Panc1 (cell line): ENCODE data around the gene ISM1. TPM values are rescaled to one million over a fixed set of nuclear protein-coding genes. Genes with fewer than 3 reads are reported as not detected.

Experiments
- ATAC-seq: fragments of 200-7000 bp; cut with Tn5 transposase; 2 replicates; pipeline ENCODE4 v1.9.1; 2020; ENCODE audit warnings: mild to moderate bottlenecking, moderate library complexity
- BruUV-seq: library from RNA; stranded (reverse); fragments of 400-500 nt; replicated peaks from 2 replicates; lab custom pipeline; 2021; lab: Mats Ljungman, UMichigan
- CTCF ChIA-PET: fragments of 300-600 bp; sonication (Branson Sonifier 250); formaldehyde crosslinking; loops from one replicate; lab custom pipeline; 2022; ENCODE audit warnings: antibody characterized with exemption; lab: Charles Lee
- POLR2A ChIA-PET: fragments of 300-600 bp; sonication (Branson Sonifier 250); formaldehyde crosslinking; loops from one replicate; lab custom pipeline; 2022; ENCODE audit warnings: antibody characterized with exemption; lab: Charles Lee
- DNase-seq: peaks from one replicate; pipeline ENCODE4 v3.0.0-alpha.2; 2010; ENCODE audit warnings: low read depth, low spot score
- H3K27ac ChIP-seq: 2 replicates; pipeline ENCODE4 v1.5.1; 2011; ENCODE audit warnings: mild to moderate bottlenecking, low read length, inconsistent platforms
- H3K27me3 ChIP-seq: fragments of 200-500 bp; sonication (Bioruptor generic); 2 replicates; pipeline ENCODE4 v1.6.0; 2014; ENCODE audit warnings: low read length, inconsistent platforms; ENCODE audit not compliant: control insufficient read depth, insufficient read depth
- H3K36me3 ChIP-seq: fragments of 200-500 bp; sonication (Bioruptor generic); 2 replicates; pipeline ENCODE4 v1.5.1; 2014; ENCODE audit warnings: inconsistent platforms, mild to moderate bottlenecking, low read length, moderate library complexity; ENCODE audit not compliant: control insufficient read depth, insufficient read depth
- H3K4me1 ChIP-seq: 2 replicates; pipeline ENCODE4 v1.5.1; 2011; ENCODE audit warnings: inconsistent platforms, mild to moderate bottlenecking, low read length, moderate library complexity; ENCODE audit not compliant: control insufficient read depth, insufficient read depth
- H3K4me3 ChIP-seq, 2 experiments: 2 replicates each; pipeline ENCODE4 v1.5.1; 2011 to 2012; ENCODE audit warnings: low read depth in 2 of 2, low read length in 2 of 2, mild to moderate bottlenecking in 2 of 2, inconsistent platforms in 1 of 2, moderate library complexity in 1 of 2
- H3K9me3 ChIP-seq: fragments of 200-500 bp; sonication (Bioruptor generic); 2 replicates; pipeline ENCODE4 v1.5.1; 2014; ENCODE audit warnings: low read depth, mild to moderate bottlenecking, inconsistent platforms, low read length, moderate library complexity; ENCODE audit not compliant: control insufficient read depth, insufficient read depth
- CTCF ChIP-seq: fragments of 450-650 bp; IDR thresholded peaks from 2 replicates; pipeline ENCODE4 v1.5.1; 2017; ENCODE audit warnings: mild to moderate bottlenecking
- POLR2AphosphoS5 ChIP-seq: IDR thresholded peaks from 2 replicates; pipeline ENCODE4 v1.6.1; 2012; ENCODE audit warnings: mild to moderate bottlenecking, low read depth, low read length, moderate library complexity
- REST ChIP-seq, 2 experiments: IDR thresholded peaks; 2 replicates each; pipeline ENCODE4 v1.6.1; 2011 to 2012; ENCODE audit warnings: low read depth in 2 of 2, control low read depth in 1 of 2, low read length in 1 of 2, mild to moderate bottlenecking in 1 of 2, moderate library complexity in 1 of 2; ENCODE audit not compliant: insufficient read depth in 1 of 2
- SIN3A ChIP-seq: IDR thresholded peaks from 2 replicates; pipeline ENCODE4 v1.6.1; 2012; ENCODE audit warnings: low read depth, mild to moderate bottlenecking, low read length, moderate library complexity, borderline replicate concordance; ENCODE audit not compliant: insufficient read depth
- TCF7L2 ChIP-seq: IDR thresholded peaks from 2 replicates; pipeline ENCODE4 v1.6.1; 2011; ENCODE audit warnings: mild to moderate bottlenecking, low read depth, low read length, inconsistent platforms
- in situ Hi-C: cut with HindIII; loops from 2 replicates; pipeline ENCODE4 v1.10.0; 2016; ENCODE audit warnings: low sequenced_read_pairs, low pct_unique_long_range_greater_than_20kb
- intact Hi-C: fragments of 100-400 bp; cut with micrococcal nuclease; formaldehyde crosslinking; loops from one replicate; pipeline ENCODE4 v1.10.0; 2022; ENCODE audit not compliant: unreplicated experiment
- total RNA-seq: library from RNA; stranded (reverse); gene quantifications from one replicate; pipeline ENCODE4 v1.2.1, GENCODE V29; 2021; ENCODE audit not compliant: unreplicated experiment

Gene ISM1
- total RNA-seq, 1 experiment from 2014 or later: not detected

- DNase-seq (no peak), ATAC-seq (no peak)
- H3K9me3 ChIP-seq: no peaks in the 10 kb centered on the region
- H3K36me3 ChIP-seq: no peaks in the 10 kb centered on the region
- H3K4me3 ChIP-seq: no peak overlapping the region
- no peaks in the 10 kb centered on the region; the same call in none of the 2 replicates for H3K27me3 ChIP-seq
- no peaks in the 10 kb centered on the region for H3K4me1 ChIP-seq
- ChIA-PET POLR2A (interaction anchor here (0.7 kb wide), 1 partner anchor 154 kb away, joined by 10 read pairs; no protein-coding TSS in a partner anchor), CTCF (no interaction called here)
- intact Hi-C loops: no loop called here
- in situ Hi-C loops: no loop called here
- TF ChIP-seq SIN3A (no peak), POLR2AphosphoS5 (no peak), CTCF (no peak), TCF7L2 (no peak), REST (IDR thresholded peaks at IDR 0.05; ENCODE audit: insufficient read depth in 1 of 2, low read depth in 2 of 2, low read length in 1 of 2) (no peak)
- BruUV-seq: no TSS peak
- no peak overlapping the region for H3K27ac ChIP-seq
Measured at GRCh38 chr20:13276945-13277541, 56.0 kb downstream of the ISM1 start.

- H3K27me3 ChIP-seq: no peaks in the 10 kb centered on the region; the same call in none of the 2 replicates
- no peak for DNase-seq
- no peak for ATAC-seq
- no peaks in the 10 kb centered on the region for H3K36me3 ChIP-seq
- intact Hi-C loops: no loop called here
- POLR2A ChIA-PET: interaction anchor here (0.7 kb wide), 1 partner anchor 155 kb away, joined by 10 read pairs; no protein-coding TSS in a partner anchor
- H3K27ac ChIP-seq: no peak overlapping the region
- H3K4me1 ChIP-seq: no peaks in the 10 kb centered on the region
- H3K4me3 ChIP-seq: no peak overlapping the region
- H3K9me3 ChIP-seq: no peaks in the 10 kb centered on the region
- BruUV-seq: no TSS peak
- CTCF ChIA-PET: no interaction called here
- in situ Hi-C loops: no loop called here
- TF ChIP-seq SIN3A (no peak), TCF7L2 (no peak), REST (IDR thresholded peaks at IDR 0.05; ENCODE audit: insufficient read depth in 1 of 2, low read depth in 2 of 2, low read length in 1 of 2) (no peak)
Measured at GRCh38 chr20:13277663-13278295, 56.7 kb downstream of the ISM1 start.
